Stimulated activated naive CD4-positive, alpha-beta T cell treated with Interleukin-2 at 50 U/mL for 16 hours (primary cell): ENCODE data around the gene PPP2R5D.
"Not testable (repeated sequence)": the region's sequence is repeated elsewhere in the genome, so short reads cannot be mapped to it uniquely, and the experiment has no call there.

ENCODE experiments used
- DNase-seq: peaks from one replicate; lab custom pipeline; 2025; lab: John Stamatoyannopoulos, UW

Gene PPP2R5D

GRCh38 chr6:42996513-42996912, 12.1 kb downstream of the PPP2R5D start:
- DNase-seq: no peak

DNA sequence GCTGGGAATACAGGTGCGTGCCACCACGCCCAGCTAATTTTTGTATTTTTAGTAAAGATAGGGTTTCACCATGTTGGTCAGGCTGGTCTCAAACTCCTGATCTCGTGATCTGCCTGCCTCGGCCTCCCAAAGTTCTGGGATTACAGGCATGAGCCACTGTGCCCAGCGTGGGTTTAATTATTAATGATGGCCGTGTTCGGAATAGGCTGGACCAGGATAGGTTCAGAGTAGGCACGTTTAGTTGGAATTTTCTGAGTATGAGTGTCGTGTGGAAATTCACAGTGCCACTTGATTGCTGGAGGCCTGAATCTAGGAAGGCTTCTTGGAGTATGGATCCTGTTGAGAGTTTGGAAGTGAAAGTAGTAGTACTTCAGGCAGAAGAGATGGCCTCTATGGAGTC, 13.8 kb downstream of the PPP2R5D start:
- not testable (repeated sequence) for DNase-seq

- DNase-seq: no peak
Observed at GRCh38 chr6:43001843-43002242, 17.5 kb downstream of the PPP2R5D start.

DNA sequence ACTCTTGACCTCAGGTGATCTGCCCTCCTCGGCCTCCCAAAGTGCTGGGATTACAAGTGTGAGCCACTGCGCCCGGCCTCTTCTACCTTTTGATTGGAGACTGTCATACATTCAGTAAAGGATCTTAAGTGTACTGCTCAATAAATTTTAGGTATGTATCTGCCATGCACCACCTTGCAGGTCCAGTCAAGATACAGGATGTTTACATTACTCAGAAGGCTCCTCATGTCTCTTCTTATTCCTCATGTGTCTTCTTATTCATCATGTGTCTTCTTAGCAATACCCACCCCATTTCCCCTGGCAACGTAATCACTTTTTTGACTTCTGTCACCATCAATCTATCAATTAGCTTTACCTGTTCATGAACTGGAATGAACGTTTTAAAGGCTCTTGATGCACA, 21.5 kb downstream of the PPP2R5D start:
- DNase-seq: no peak

GRCh38 chr6:43006251-43006650, 21.9 kb downstream of the PPP2R5D start:
- no peak for DNase-seq

DNA sequence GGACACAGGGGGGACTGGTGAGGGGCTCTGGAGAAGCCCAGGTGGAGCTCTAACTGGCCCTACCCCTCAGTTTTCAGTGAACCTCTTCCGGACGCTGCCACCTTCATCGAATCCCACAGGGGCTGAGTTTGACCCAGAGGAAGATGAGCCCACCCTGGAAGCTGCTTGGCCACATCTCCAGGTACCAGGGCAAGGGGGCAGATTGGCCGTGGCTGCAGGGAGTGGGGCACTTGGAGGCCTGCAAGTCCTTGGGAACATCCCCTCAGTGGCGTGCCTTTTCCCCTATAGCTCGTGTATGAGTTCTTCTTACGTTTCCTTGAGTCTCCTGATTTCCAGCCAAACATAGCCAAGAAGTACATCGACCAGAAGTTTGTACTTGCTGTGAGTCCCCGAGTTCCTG, 22.8 kb downstream of the PPP2R5D start:
- no peak for DNase-seq

DNA sequence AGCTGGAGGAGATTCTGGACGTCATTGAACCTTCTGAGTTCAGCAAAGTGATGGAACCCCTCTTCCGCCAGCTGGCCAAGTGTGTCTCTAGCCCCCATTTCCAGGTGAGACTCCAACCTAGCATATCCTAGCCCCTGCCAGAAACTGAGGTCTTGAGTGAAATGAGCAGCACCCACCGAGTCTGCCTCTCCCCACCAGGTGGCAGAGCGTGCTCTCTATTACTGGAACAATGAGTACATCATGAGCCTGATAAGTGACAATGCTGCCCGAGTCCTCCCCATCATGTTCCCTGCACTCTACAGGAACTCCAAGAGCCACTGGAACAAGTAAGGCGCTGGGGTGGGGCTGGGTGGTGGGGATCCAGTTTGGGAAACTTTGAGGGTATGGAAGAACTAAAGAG, 24.8 kb downstream of the PPP2R5D start:
- DNase-seq: no peak

- no peak for DNase-seq
Observed at GRCh38 chr6:43011207-43011606, 26.8 kb downstream of the PPP2R5D start.

DNA sequence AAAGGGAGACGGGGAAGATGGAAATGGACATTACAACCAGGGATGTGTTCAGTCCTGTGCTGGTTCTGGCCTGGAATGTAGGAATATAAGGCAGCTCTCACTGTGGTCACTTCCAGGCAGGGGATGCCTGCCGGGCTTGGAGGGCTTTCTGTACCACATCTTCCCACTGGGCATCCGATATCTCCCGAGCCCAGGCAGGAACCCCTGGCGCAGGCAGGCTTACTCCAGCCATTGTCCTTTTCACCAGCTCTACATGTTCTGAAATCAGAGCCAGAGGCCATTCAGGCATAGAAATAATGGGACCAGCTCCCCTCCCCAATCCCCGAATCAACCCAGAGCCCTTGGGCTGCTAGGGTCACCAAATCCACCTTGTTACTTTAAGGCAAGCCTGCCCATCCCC, 28.0 kb downstream of the PPP2R5D start:
- DNase-seq: no peak

GRCh38 chr6:43013097-43013842, 28.9 kb downstream of the PPP2R5D start:
- peak; percentile 79 for DNase-seq

- peak; percentile 99 for DNase-seq
Observed at GRCh38 chr6:43013843-43014433, 29.6 kb downstream of the PPP2R5D start, which contains the start of the genes KLHDC3 and MEA1. KLHDC3 (plus strand) TSS chr6:43014249; CDS start chr6:43017193, 2,944 bp downstream. MEA1 (minus strand) TSS chr6:43013946; CDS start chr6:43013813, 133 bp downstream.

DNA sequence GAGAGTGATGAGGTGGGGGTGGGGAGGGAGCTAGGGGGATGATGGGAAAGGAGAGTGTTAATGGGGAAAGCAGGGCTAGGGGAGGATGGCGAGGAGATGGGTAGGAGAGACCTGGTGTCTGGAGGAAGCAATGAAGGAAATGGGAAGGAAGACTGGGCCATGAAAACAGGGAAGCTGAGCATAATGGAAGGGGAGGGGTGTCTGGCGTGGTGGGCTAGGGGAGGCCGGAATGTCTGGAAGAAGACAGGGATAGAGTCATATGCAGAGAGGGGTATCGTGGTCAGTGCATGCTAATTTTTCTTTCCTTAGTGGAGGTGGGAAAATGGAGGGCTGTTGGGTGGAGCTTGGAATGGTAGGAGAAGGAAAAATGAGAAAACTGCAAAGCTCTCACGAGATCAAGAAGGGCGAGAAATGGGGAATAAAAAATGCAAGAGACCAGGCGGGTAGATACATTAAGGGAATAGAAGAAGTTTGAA, 30.1 kb downstream of the PPP2R5D start:
- DNase-seq: no peak

- DNase-seq: no peak
Observed at GRCh38 chr6:43016176-43016942, 32.0 kb downstream of the PPP2R5D start.

DNA sequence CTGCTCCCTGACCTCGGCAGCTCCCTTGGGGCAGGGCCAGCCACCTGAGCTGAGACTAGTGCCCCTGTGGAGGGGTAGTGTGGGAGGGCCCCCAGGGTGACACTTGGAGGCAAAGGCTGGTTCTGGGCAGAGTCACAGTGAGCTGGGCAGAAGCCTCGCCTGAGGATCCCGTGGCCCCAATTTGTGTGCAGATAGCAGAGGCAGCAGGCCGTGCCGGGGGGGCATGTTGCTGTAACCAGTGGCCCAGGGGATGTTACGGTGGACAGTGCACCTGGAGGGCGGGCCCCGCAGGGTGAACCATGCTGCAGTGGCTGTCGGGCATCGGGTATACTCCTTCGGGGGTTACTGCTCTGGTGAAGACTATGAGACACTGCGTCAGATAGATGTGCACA, 32.6 kb downstream of the PPP2R5D start:
- DNase-seq: no peak

- no peak for DNase-seq
Observed at GRCh38 chr6:43019152-43019551, 34.8 kb downstream of the PPP2R5D start.

DNA sequence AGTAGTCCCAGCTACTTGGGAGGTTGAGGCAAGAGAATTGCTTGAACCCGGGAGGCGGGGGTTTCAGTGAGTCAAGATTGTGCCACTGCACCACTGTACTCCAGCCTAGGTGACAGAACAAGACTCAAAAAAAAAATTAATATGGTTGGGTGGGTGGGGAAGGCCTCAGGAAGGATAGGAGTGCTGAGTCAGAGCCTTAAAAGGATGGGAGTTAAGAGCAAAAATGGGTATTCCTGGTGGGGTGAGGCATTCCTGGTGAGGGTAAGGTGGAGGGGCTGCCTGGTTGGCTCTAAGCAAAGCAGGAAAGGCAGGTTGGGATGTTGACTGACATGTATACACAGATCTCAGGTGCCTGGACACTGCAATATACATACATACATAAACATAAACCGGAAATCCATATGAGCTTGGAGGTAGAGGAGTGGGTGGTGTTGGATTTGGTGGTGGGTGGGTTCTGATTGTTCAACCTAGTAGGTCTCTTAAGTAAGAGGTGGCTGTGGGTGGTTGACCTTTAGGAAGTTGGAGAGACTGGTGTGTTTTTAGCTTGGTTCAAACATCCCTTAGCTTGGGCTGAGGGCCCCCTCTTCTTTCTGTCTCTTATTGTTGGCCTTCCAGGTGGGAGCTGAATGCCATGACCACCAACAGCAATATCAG, 35.8 kb downstream of the PPP2R5D start:
- DNase-seq: no peak

GRCh38 chr6:43020847-43021246, 36.5 kb downstream of the PPP2R5D start:
- DNase-seq: no peak

DNA sequence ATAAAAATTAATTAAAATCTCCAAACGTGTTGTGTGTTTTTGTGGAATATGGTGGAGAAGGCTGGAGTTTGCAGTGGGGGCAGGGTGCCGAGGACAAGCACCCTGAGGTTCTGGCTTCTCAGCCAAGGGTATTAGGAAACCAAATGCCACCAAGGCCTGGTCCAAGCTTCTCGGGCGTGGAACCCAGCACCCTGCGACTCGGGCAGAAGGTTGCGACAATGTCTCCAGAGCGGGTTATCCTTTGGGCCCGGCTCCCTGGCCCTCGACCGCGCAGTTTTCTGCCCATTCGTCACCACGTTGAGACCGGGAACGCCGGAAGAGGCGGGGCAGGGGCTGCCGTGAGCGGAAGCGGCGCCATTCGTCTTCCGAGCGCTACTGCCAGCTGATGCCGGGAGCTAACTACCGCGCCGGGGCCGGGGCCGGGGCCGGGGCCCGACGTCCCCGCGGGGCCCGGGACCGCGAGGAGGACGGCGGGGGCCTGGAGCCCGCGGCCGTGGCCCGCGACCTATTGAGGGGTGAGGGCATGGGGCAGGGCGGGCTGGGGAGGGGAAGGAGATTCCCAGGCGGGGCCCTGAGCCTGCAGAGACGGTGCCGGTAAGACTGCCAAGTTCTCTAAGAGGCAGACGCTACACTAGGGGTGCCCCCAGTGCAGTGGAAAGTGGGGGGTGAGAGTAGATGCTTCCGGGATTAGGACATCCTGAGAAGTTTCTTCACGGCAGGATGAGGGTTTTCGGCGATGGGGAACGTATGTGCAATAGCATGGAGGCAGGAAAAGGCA, 37.1 kb downstream of the PPP2R5D start, which contains the start of gene RRP36:
TSS of gene RRP36 (plus strand) at position 354 of the 778 bp plus-strand sequence. CDS start at position 386, 32 bp downstream.
- peak; percentile 69 for DNase-seq

- DNase-seq: no peak
Observed at GRCh38 chr6:43024436-43024835, 40.1 kb downstream of the PPP2R5D start.

GRCh38 chr6:43026365-43026764, 42.0 kb downstream of the PPP2R5D start:
- no peak for DNase-seq

DNA sequence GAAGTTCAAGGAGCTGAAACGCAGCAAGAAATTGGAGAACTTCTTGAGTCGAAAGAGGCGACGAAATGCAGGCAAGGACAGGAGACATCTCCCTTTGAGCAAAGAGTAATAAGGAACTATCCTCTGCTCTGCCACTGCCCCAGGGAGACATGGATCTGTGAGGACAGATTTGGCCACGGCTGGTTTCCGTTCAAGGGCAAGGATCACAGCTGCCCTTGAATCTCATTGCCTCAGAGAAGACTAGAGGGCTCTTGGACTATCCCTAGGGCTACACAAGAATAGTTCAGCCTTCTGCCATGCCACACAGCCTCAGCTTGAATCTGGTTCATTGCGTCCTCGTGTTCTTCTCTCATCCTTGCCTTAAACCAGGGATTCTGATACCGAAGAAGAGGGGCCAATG, 44.8 kb downstream of the PPP2R5D start:
- no peak for DNase-seq
